GF-D8 (cell line): ENCODE results near the gene PTGR3.

ENCODE experiments used
- DNase-seq: peaks from one replicate; lab custom pipeline; 2025; lab: John Stamatoyannopoulos, UW

Gene PTGR3

DNA sequence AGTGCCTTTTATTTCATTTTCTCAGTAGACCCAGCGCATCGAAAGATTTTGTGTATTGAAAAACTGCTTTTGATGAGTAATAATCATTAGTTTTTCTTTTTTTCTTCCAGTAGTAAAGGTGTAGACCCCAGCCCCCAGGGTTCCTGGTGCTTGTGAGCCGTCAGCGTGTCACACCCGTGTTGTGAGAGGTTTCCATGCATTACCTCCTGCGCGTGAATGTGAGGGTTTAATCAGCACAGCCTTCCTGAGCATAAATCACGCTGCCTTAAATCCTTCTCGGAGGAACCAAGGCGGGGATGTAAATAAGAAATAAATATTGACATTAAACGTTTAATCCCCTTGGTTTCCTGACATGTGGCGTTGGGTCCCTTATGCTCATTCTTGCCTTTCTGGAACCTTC, 26.0 kb upstream of the PTGR3 start:
- no peak for DNase-seq

DNA sequence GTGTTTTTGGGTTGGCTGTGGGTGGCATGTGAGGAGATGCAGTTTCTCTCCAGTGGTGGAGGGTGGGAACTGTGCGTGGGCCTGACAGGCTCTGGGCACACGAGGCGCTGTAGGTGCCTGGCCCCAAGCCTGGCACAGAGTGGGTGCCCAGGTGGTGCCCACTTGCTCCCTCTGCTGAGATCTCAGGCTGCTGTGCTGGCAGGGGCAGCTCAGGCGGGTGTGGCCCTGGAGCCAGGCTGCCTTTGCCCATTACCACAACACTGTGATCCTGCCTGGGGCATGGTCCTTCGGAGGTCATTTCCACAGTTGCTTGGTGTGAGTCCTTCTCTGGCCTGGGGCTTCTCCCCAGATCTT, 22.1 kb upstream of the PTGR3 start:
- no peak for DNase-seq

- no peak for DNase-seq
These were observed 21.5 kb upstream of the PTGR3 start for GRCh38 chr18:75230163-75231052.

- DNase-seq = no peak
These were observed 20.5 kb upstream of the PTGR3 start for GRCh38 chr18:75229437-75229836.

GRCh38 chr18:75228967-75229366, 20.0 kb upstream of the PTGR3 start:
- no peak for DNase-seq

DNA sequence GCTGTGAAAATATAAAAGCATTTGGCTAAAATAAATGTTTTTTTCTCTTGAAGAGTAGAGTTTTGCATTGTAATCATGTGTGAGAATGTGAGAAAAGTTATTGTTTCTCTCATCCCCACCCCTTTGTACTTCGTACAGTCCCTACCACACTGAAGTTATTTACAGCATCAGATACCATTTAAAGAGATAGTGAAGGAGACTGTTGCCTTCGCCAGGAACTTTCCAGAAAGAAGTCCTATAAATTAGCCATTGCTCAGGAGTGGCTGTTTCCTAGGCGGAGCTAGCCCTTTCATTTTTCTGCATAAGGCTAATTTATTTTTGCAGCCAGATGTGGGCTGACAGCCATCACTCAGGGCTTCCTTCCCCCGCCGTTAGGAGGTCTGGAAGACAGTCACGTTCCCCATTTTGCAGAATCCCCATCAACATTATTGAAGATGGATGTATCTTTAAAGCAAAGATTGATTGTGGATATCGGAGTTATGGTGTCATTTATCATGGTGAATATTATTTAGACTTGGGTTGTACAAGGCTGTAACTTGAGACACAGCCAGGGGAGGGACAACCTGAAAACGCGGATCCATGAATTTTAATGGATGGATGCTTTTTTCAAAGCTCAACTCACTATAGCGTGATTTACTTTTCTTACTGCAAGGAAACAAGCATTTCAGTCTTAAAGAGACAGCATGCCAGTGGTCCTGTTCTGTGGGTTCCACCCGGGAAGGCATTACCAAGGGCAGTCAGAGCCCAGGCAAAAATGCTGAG, 18.8 kb upstream of the PTGR3 start:
- DNase-seq = no peak

DNA sequence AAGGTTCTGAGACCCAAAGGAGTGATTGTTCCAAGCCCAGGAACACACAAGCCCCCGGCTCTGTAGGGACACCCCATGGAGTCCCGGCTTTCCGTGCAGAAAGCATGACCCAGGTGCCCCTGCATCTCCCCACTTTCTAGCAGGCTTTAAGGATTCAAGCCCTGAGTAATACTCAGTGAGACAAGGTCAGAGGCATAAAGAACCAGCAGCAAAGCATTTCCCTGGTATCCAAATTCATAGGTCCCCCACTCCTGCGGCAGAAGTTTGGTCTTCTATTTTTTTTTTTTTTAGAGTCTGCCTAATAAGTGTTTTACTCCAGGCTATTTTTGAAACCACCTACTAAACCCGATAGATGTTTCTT, 18.0 kb upstream of the PTGR3 start:
- DNase-seq = no peak

- DNase-seq = no peak
These were observed 17.5 kb upstream of the PTGR3 start for GRCh38 chr18:75226286-75226955.

- peak; percentile 59 for DNase-seq
These were observed 14.9 kb upstream of the PTGR3 start for GRCh38 chr18:75223687-75224347.

GRCh38 chr18:75222407-75222806, 13.5 kb upstream of the PTGR3 start:
- no peak for DNase-seq

DNA sequence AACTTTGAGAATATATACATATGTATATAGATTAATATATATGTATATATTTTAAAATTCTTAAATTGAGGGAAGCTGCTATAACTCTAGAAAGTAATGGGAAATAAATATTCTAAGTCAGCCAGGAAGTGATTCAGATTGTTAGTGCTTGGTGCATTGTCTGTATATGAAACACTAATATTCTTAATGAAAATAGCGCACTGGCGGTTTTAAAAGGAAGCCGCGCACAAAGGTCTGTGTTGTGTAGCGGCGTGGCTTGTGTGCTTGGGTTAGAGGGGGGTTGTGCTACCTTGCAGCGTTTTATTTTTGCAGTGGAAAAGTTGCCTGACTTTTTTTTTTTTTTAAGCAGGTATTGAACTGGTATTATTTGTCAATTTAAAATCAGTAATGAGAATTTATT, 13.0 kb upstream of the PTGR3 start:
- DNase-seq = no peak

GRCh38 chr18:75221397-75221796, 12.5 kb upstream of the PTGR3 start:
- no peak for DNase-seq

DNA sequence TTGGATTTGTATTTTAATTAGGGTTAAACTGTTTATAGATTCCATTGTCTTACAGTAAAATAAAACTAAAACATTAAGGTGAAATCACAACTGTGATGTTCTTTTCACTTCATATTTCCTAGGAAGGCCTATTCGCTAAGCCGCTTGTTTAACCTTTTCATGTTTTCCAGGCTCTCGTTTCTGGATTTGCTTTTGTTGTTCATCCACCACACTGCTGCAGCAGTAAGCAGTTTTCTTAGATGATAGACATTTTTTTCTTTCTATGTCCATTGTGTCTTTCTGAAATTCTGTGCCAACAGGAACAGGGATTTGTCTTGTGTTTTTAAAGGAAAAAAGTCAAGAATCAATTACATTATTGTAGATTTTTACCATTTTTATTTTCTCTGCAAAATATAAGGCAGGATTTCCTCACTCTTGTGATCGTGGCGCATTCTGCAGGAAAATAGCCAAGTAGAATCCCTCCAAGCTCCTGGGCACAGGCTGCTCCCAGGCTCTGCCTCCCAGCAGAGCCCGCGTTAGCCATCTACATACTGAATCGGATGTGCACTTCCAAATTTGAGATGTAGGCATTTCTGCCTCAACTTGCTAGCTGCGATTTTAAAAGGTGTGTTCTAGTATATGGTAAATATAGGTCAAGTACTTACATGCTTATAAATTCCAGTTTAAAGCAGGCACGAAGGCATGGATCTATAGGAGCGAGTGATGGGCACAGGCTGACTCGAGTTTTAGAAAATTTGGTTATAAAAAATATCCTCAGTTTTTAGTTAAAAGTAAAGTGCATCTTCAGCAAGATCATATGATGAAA, 11.8 kb upstream of the PTGR3 start:
- no peak for DNase-seq

DNA sequence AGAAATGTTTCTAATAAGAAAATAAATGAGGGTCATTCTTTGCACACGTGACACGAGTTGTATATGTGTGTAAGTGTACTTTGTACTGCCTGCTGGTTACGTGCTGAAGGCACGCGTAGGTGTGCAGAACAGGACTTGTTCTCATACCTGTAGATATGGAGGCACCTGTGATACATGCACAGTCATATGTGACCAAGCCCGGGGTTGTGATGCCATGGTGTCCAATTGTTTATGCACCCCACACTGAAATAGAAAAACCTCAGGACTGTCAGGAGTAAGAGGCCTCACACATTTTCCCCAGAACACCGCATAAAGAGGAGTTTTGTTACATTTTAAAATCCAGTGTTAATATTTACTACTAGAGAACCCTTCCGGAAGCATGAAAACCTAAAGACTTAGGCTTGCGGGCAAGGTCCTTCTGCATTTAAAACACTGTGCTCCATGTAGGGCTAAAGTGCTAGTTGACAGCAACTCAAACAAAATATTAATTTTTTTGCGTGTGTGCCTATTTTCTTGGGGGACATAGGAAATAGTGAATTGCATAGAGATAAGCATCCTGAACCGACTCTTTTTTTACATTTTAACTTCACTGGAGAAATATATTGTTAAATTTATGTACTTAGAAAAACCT, 10.9 kb upstream of the PTGR3 start:
- no peak for DNase-seq

GRCh38 chr18:75218065-75218923, 9.4 kb upstream of the PTGR3 start:
- DNase-seq = no peak

- no peak for DNase-seq
These were observed 8.2 kb upstream of the PTGR3 start for GRCh38 chr18:75216911-75217689.

GRCh38 chr18:75216212-75216910, 7.4 kb upstream of the PTGR3 start:
- DNase-seq = no peak

- no peak for DNase-seq
These were observed 6.7 kb upstream of the PTGR3 start for GRCh38 chr18:75215663-75216062.
